Activated B cell treated with CpG ODN at 0.5 μM for 24 hours (primary cell): Measurements from ENCODE around the gene RAB28. TPM values are rescaled to one million over a fixed set of nuclear protein-coding genes. Genes with fewer than 3 reads are reported as not detected.

Experiments used
- ATAC-seq: fragments of 200-7000 bp; cut with Tn5 transposase; one replicate; pipeline ENCODE4 v1.10.0; 2021; ENCODE audit warnings: low read depth, mild to moderate bottlenecking, moderate library complexity
- CTCF ChIA-PET: fragments of 350-600 bp; sonication (Branson Sonifier 250); formaldehyde crosslinking; loops from one replicate; lab custom pipeline; 2021; ENCODE audit warnings: antibody characterized with exemption; lab: Charles Lee
- POLR2A ChIA-PET: fragments of 350-600 bp; sonication (Branson Sonifier 250); formaldehyde crosslinking; loops from one replicate; lab custom pipeline; 2021; ENCODE audit warnings: antibody characterized with exemption; lab: Charles Lee
- DNase-seq: peaks from one replicate; pipeline ENCODE4 v3.0.0; 2022
- H3K27ac Mint-ChIP-seq: one replicate; pipeline ENCODE4 v1.8.0; 2020; ENCODE audit warnings: mixed read lengths
- H3K27me3 Mint-ChIP-seq: one replicate; pipeline ENCODE4 v1.8.0; 2021; ENCODE audit warnings: mixed read lengths
- H3K36me3 Mint-ChIP-seq: one replicate; pipeline ENCODE4 v1.8.0; 2021; ENCODE audit warnings: low read depth, mixed read lengths
- H3K4me1 Mint-ChIP-seq: one replicate; pipeline ENCODE4 v1.8.0; 2021; ENCODE audit warnings: mixed read lengths
- H3K4me3 Mint-ChIP-seq: one replicate; pipeline ENCODE4 v1.8.0; 2020; ENCODE audit warnings: mild to moderate bottlenecking, mixed read lengths
- H3K9me3 Mint-ChIP-seq: one replicate; pipeline ENCODE4 v1.8.0; 2020; ENCODE audit warnings: mixed read lengths
- CTCF ChIP-seq: fragments of 200-600 bp; IDR thresholded peaks from one replicate; pipeline ENCODE4 v1.8.0; 2022; ENCODE audit warnings: antibody characterized with exemption, mild to moderate bottlenecking
- intact Hi-C: fragments of 100-400 bp; cut with micrococcal nuclease; formaldehyde crosslinking; loops from one replicate; pipeline ENCODE4 v1.15.1; 2024
- total RNA-seq: library from RNA; stranded (reverse); gene quantifications from 2 replicates; pipeline ENCODE4 v1.2.3, GENCODE V29; 2022

Gene RAB28
- total RNA-seq, 1 donor from 2014 or later, result 16.9 TPM

- Mint-ChIP-seq H3K9me3 (no peaks in the 10 kb centered on the region), H3K27ac (no peak overlapping the region), H3K27me3 (no peaks in the 10 kb centered on the region), H3K4me1 (no peaks in the 10 kb centered on the region), H3K4me3 (no peak overlapping the region), H3K36me3 (peaks cover 20% of the 10 kb centered on the region)
- CTCF ChIA-PET, result no interaction called here
- TF ChIP-seq CTCF, result no peak
- intact Hi-C loops, result no loop called here
- ATAC-seq (no peak), DNase-seq (no peak)
- POLR2A ChIA-PET, result no interaction called here
These were observed 113.1 kb downstream of the RAB28 start for GRCh38 chr4:13371048-13371447.

- Mint-ChIP-seq H3K4me3 (no peak overlapping the region), H3K36me3 (peaks cover 26% of the 10 kb centered on the region), H3K27me3 (no peaks in the 10 kb centered on the region), H3K27ac (no peak overlapping the region), H3K4me1 (no peaks in the 10 kb centered on the region), H3K9me3 (no peaks in the 10 kb centered on the region)
- DNase-seq (no peak), ATAC-seq (no peak)
- TF ChIP-seq CTCF, result no peak
- ChIA-PET CTCF (no interaction called here), POLR2A (no interaction called here)
- intact Hi-C loops, result no loop called here
These were observed 115.9 kb downstream of the RAB28 start for GRCh38 chr4:13368217-13368616.

- Mint-ChIP-seq H3K27me3 (no peaks in the 10 kb centered on the region), H3K36me3 (peaks cover 26% of the 10 kb centered on the region), H3K4me1 (no peaks in the 10 kb centered on the region), H3K4me3 (no peak overlapping the region), H3K9me3 (no peaks in the 10 kb centered on the region), H3K27ac (no peak overlapping the region)
- ChIA-PET CTCF (no interaction called here), POLR2A (no interaction called here)
- no peak for TF ChIP-seq CTCF
- ATAC-seq (no peak), DNase-seq (no peak)
- intact Hi-C loops, result no loop called here
These were observed 116.4 kb downstream of the RAB28 start for GRCh38 chr4:13367691-13368090.

- peaks cover 26% of the 10 kb centered on the region for H3K36me3 Mint-ChIP-seq
- H3K27me3 Mint-ChIP-seq, result no peaks in the 10 kb centered on the region
- H3K4me3 Mint-ChIP-seq, result no peak overlapping the region
- CTCF ChIA-PET, result no interaction called here
- intact Hi-C loops, result no loop called here
- no peaks in the 10 kb centered on the region for H3K4me1 Mint-ChIP-seq
- H3K27ac Mint-ChIP-seq, result no peak overlapping the region
- ATAC-seq (no peak), DNase-seq (no peak)
- TF ChIP-seq CTCF, result no peak
- POLR2A ChIA-PET, result no interaction called here
- no peaks in the 10 kb centered on the region for H3K9me3 Mint-ChIP-seq
These were observed 116.9 kb downstream of the RAB28 start for GRCh38 chr4:13367244-13367643.

GRCh38 chr4:13365195-13365594, 118.9 kb downstream of the RAB28 start:
- CTCF ChIA-PET, result no interaction called here
- no peak for ATAC-seq
- H3K9me3 Mint-ChIP-seq, result no peaks in the 10 kb centered on the region

More at GRCh38 chr4:13365195-13365594, 118.9 kb downstream of the RAB28 start:
- Mint-ChIP-seq H3K4me1 (no peaks in the 10 kb centered on the region), H3K36me3 (peaks cover 23% of the 10 kb centered on the region), H3K27ac (no peak overlapping the region), H3K4me3 (no peak overlapping the region), H3K27me3 (no peaks in the 10 kb centered on the region)
- intact Hi-C loops, result no loop called here
- DNase-seq, result no peak
- TF ChIP-seq CTCF, result no peak
- POLR2A ChIA-PET, result no interaction called here
